PFSK-1 (cell line): Measurements from ENCODE around the gene MYL5.

Source experiments
- POLR2AphosphoS5 ChIP-seq: IDR thresholded peaks from 2 replicates; pipeline ENCODE4 v1.6.1; 2012; ENCODE audit warnings: low read depth, mild to moderate bottlenecking, control low read depth, low read length, moderate library complexity
- REST ChIP-seq, 2 experiments: IDR thresholded peaks; 2 replicates each; pipeline versions ENCODE4 v1.6.1 to v1.8.0; 2011 to 2012; ENCODE audit warnings: low read depth in 2 of 2, low read length in 2 of 2, control low read depth in 1 of 2, inconsistent platforms in 1 of 2, mild to moderate bottlenecking in 1 of 2, moderate library complexity in 1 of 2; ENCODE audit not compliant: insufficient read depth in 1 of 2

GRCh38 chr4:680551-680927 is 6.2 kb downstream of the MYL5 start:
- TF ChIP-seq REST (IDR thresholded peaks at IDR 0.05; ENCODE audit: insufficient read depth in 1 of 2, low read depth in 2 of 2, low read length in 2 of 2): no peak
- no peak for TF ChIP-seq POLR2AphosphoS5
